GM23248 (cell line): ENCODE results near the gene MXRA5. TPM values are rescaled to one million over a fixed set of nuclear protein-coding genes. Genes with fewer than 3 reads are reported as not detected.

Source experiments
- DNase-seq: peaks from one replicate; pipeline ENCODE4 v3.0.0-alpha.2; 2015
- H2AFZ ChIP-seq: fragments of 200-600 bp; sonication (generic); 2 replicates; pipeline ENCODE4 v1.6.1; 2016; ENCODE audit warnings: antibody characterized with exemption
- H3F3A ChIP-seq: fragments of 200-600 bp; sonication (generic); 2 replicates; pipeline ENCODE4 v1.6.1; 2016; ENCODE audit warnings: mild to moderate bottlenecking, antibody characterized with exemption, mixed run types; ENCODE audit not compliant: insufficient read depth
- H3K27ac ChIP-seq: fragments of 200-600 bp; sonication (generic); 2 replicates; pipeline ENCODE4 v1.5.1; 2016; ENCODE audit warnings: mild to moderate bottlenecking
- H3K27me3 ChIP-seq: fragments of 200-600 bp; sonication (generic); replicated peaks from 2 replicates; pipeline ENCODE4 v1.6.1; 2016; ENCODE audit warnings: mild to moderate bottlenecking; ENCODE audit not compliant: insufficient read depth
- H3K36me3 ChIP-seq: fragments of 200-600 bp; sonication (generic); 2 replicates; pipeline ENCODE4 v1.6.1; 2016; ENCODE audit warnings: low read depth, mild to moderate bottlenecking
- H3K4me1 ChIP-seq: fragments of 200-600 bp; sonication (generic); 2 replicates; pipeline ENCODE4 v1.6.1; 2016; ENCODE audit warnings: mild to moderate bottlenecking; ENCODE audit not compliant: insufficient read depth
- H3K4me2 ChIP-seq: fragments of 200-600 bp; sonication (generic); one replicate; pipeline ENCODE4 v1.6.1; 2016; ENCODE audit warnings: mild to moderate bottlenecking; ENCODE audit not compliant: unreplicated experiment
- H3K4me3 ChIP-seq: fragments of 200-600 bp; sonication (generic); 2 replicates; pipeline ENCODE4 v1.5.1; 2016; ENCODE audit warnings: mild to moderate bottlenecking
- H3K79me2 ChIP-seq: fragments of 200-600 bp; sonication (generic); 2 replicates; pipeline ENCODE4 v1.6.1; 2016; ENCODE audit warnings: mild to moderate bottlenecking; ENCODE audit not compliant: insufficient read depth
- H3K9ac ChIP-seq: fragments of 200-600 bp; sonication (generic); 2 replicates; pipeline ENCODE4 v1.6.1; 2016; ENCODE audit warnings: mild to moderate bottlenecking
- H3K9me2 ChIP-seq: fragments of 200-600 bp; sonication (generic); 2 replicates; pipeline ENCODE4 v1.6.1; 2016; ENCODE audit warnings: mixed run types, mild to moderate bottlenecking, moderate library complexity; ENCODE audit not compliant: insufficient read depth
- H3K9me3 ChIP-seq: fragments of 200-600 bp; sonication (generic); one replicate; pipeline ENCODE4 v1.6.1; 2017; ENCODE audit warnings: low read depth
- H4K20me1 ChIP-seq: fragments of 200-600 bp; sonication (generic); 2 replicates; pipeline ENCODE4 v1.6.0; 2016; ENCODE audit not compliant: insufficient read depth
- EZH2 ChIP-seq: fragments of 200-600 bp; sonication (generic); IDR thresholded peaks from 2 replicates; pipeline ENCODE4 v1.6.1; 2018; ENCODE audit warnings: antibody characterized with exemption, mild to moderate bottlenecking; ENCODE audit not compliant: insufficient read depth, poor library complexity, severe bottlenecking
- EZH2phosphoT487 ChIP-seq: fragments of 200-600 bp; sonication (generic); IDR thresholded peaks from 2 replicates; pipeline ENCODE4 v1.6.1; 2018; ENCODE audit warnings: antibody characterized with exemption, moderate library complexity, mild to moderate bottlenecking, low read depth; ENCODE audit not compliant: insufficient read depth
- WGBS, 2 experiments: methylation state at CpG; one replicate each; pipeline ENCODE4 v1.1.6; 2015 to 2017; ENCODE audit warnings: low lambda C conversion rate in 2 of 2, low coverage in 1 of 2; ENCODE audit errors: missing lambda C conversion rate in 2 of 2; 5-methylcytosine and 5-hydroxymethylcytosine counted together
- in situ Hi-C: fragments of 300-500 bp; cut with MboI; formaldehyde crosslinking; loops from 2 replicates; pipeline ENCODE4 v1.15.0; 2020
- polyA plus RNA-seq: library from polyadenylated mRNA; unstranded; fragments of >200 nt; fragmentation: Nextera tagmentation; extraction: Ambion mirVana; gene quantifications from 2 replicates; pipeline ENCODE4 v1.2.1, GENCODE V29; 2016
- total RNA-seq: library from RNA; depleted of rRNA; stranded (reverse); fragments of >200 nt; shearing (Covaris generic); gene quantifications from 2 replicates; pipeline ENCODE4 v1.2.3, GENCODE V29; 2014

The MXRA5 gene
- total and polyA plus RNA-seq, 2 experiments from 2014 or later = 46.3 to 79.1 TPM

- 3 to 4% methylated on average over 10 to 12 of the region's 12 CpGs for WGBS, 2 experiments
- peak overlapping the region; percentile 67 for H3K9ac ChIP-seq
- H4K20me1 ChIP-seq = no peaks in the 10 kb centered on the region
- peak overlapping the region; percentile 88 for H3K27ac ChIP-seq
- DNase-seq = peak; percentile 34
- no peaks in the 10 kb centered on the region for H3K9me3 ChIP-seq
- H2AFZ ChIP-seq = peak overlapping the region; percentile 56
- no peaks in the 10 kb centered on the region; the same call in 1 of the 2 replicates for H3K9me2 ChIP-seq
- H3K36me3 ChIP-seq = no peaks in the 10 kb centered on the region
- peaks cover 39% of the 10 kb centered on the region for H3K4me1 ChIP-seq
- no peaks in the 10 kb centered on the region for H3K27me3 ChIP-seq
- in situ Hi-C loops = no loop called here
- H3F3A ChIP-seq = peaks cover 39% of the 10 kb centered on the region
- TF ChIP-seq EZH2phosphoT487 (no peak), EZH2 (no peak)
- H3K4me3 ChIP-seq = peak overlapping the region; percentile 52
- H3K4me2 ChIP-seq = peak overlapping the region; percentile 58
- H3K79me2 ChIP-seq = no peaks in the 10 kb centered on the region
Measured at GRCh38 chrX:3271183-3271833, 75.1 kb downstream of the MXRA5 start.

- Histone ChIP-seq H3K4me3 (no peak overlapping the region), H3K9me3 (no peaks in the 10 kb centered on the region), H2AFZ (no peak overlapping the region), H3K79me2 (no peaks in the 10 kb centered on the region), H3F3A (peaks cover 36% of the 10 kb centered on the region), H3K27me3 (no peaks in the 10 kb centered on the region), H3K36me3 (no peaks in the 10 kb centered on the region), H3K9me2 (no peaks in the 10 kb centered on the region; the same call in 1 of the 2 replicates), H3K9ac (no peak overlapping the region), H3K27ac (peak overlapping the region; percentile 21; the same call in 1 of the 2 replicates), H3K4me1 (peaks cover 39% of the 10 kb centered on the region), H4K20me1 (no peaks in the 10 kb centered on the region), H3K4me2 (peak overlapping the region; percentile 20)
- in situ Hi-C loops = no loop called here
- 2 to 4% methylated on average over 3 of the region's 3 CpGs for whole genome bisulfite sequencing, 2 experiments
- DNase-seq = peak; percentile 75
- TF ChIP-seq EZH2 (no peak), EZH2phosphoT487 (no peak)
Measured at GRCh38 chrX:3268829-3269228, 77.6 kb downstream of the MXRA5 start.

GRCh38 chrX:3263681-3264126 lies 82.7 kb downstream of the MXRA5 start:
- in situ Hi-C loops = no loop called here
- Histone ChIP-seq H2AFZ (no peak overlapping the region), H3K4me2 (peak overlapping the region; percentile 35), H3K4me3 (0 out of 2 replicates have a peak overlapping the region, but pooled peaks have one; percentile 32), H3K79me2 (no peaks in the 10 kb centered on the region), H3K9ac (no peak overlapping the region), H4K20me1 (no peaks in the 10 kb centered on the region), H3K27me3 (no peaks in the 10 kb centered on the region), H3K36me3 (no peaks in the 10 kb centered on the region), H3K27ac (peak overlapping the region; percentile 80), H3K4me1 (peaks cover 18% of the 10 kb centered on the region), H3K9me3 (no peaks in the 10 kb centered on the region), H3F3A (peaks cover 26% of the 10 kb centered on the region), H3K9me2 (no peaks in the 10 kb centered on the region)
- 5 to 8% methylated on average over 2 of the region's 2 CpGs for WGBS, 2 experiments
- TF ChIP-seq EZH2 = no peak
- no peak for TF ChIP-seq EZH2phosphoT487
- peak; percentile 41 for DNase-seq

GRCh38 chrX:3262901-3263300 lies 83.6 kb downstream of the MXRA5 start:
- no peaks in the 10 kb centered on the region for H3K36me3 ChIP-seq
- H3K9me3 ChIP-seq = no peaks in the 10 kb centered on the region
- H2AFZ ChIP-seq = no peak overlapping the region
- WGBS, 2 experiments = 0 to 10% methylated on average over 1 of the region's 1 CpG
- DNase-seq = peak; percentile 87
- 0 out of 2 replicates have a peak overlapping the region, but pooled peaks have one; percentile 32 for H3K4me3 ChIP-seq
- H3K27ac ChIP-seq = peak overlapping the region; percentile 80
- peaks cover 19% of the 10 kb centered on the region for H3F3A ChIP-seq
- H4K20me1 ChIP-seq = no peaks in the 10 kb centered on the region
- peaks cover 13% of the 10 kb centered on the region for H3K4me1 ChIP-seq
- H3K27me3 ChIP-seq = no peaks in the 10 kb centered on the region
- no peaks in the 10 kb centered on the region for H3K79me2 ChIP-seq
- peak overlapping the region; percentile 35 for H3K4me2 ChIP-seq
- no peak for TF ChIP-seq EZH2
- TF ChIP-seq EZH2phosphoT487 = no peak
- H3K9ac ChIP-seq = peak overlapping the region; percentile 36; the same call in 1 of the 2 replicates
- in situ Hi-C loops = no loop called here
- no peaks in the 10 kb centered on the region for H3K9me2 ChIP-seq
